GM21367 (cell line): ENCODE measurements around the gene PTTG1IP.

Experiments
- ATAC-seq: cut with Tn5 transposase; IDR thresholded peaks from one replicate; pipeline ENCODE4 v1.9.1; 2021; ENCODE audit not compliant: unreplicated experiment

Gene PTTG1IP

DNA sequence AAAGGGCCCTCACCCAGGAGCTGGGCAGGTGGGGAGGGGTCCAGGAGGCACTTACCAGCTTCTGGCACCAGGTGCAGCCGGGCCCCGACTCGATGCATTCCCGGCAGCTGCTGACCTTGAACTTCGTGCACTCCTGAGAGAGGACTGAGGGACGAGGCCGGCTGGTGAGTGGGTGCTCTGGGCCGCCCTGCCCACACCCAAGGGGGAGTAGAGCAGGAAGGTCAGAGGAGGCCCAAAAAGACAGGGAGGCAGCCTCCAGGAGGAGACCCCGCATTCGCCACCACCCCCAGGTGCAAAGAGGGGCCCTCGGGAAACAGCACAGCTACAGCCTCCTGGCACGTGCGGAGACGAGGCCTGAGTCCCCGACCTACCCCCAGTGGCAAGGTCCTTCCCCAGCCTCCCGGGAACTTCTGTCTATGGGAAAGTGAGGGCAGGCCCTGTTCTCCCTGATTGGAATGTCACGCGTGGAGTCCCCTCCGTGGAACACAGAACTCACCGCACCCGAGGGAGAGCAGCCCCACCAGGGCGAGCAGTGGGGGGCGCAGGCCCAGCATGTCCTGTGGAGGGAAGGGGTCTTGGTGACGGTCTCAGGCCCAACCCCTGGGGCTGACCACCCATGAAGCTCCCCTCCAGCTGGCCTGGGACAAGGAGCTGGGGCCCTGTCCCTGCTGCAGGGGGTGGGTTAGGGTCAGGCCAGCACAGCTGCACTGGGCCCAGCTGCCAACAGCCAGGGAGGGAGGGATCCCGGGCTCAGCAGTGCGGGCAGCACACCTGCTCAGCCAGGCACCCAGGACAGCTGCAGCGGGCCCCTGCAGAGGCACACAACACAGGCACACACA lies 37.0 kb upstream of the PTTG1IP start:
- ATAC-seq, result no peak

DNA sequence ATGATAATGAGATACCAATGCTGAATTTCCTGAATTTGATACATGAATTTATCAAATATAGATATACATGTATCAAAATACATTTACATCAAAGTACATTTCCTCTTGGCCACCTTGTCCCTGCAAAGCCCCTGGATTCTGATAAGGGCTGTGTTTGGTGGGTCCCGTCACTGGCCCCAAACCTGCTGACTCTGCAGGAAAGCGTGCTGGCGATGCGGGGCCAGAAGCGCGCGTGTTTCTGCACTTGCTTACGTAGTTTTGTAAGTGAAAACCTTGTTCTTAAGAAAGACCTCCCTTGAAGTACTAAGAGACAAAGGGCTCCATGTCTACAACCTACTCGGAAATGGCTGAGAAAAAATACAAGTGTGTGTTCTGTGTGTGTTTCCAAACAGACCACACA lies 36.2 kb upstream of the PTTG1IP start:
- ATAC-seq, result no peak

GRCh38 chr21:44908908-44909307 lies 35.4 kb upstream of the PTTG1IP start:
- ATAC-seq, result no peak

DNA sequence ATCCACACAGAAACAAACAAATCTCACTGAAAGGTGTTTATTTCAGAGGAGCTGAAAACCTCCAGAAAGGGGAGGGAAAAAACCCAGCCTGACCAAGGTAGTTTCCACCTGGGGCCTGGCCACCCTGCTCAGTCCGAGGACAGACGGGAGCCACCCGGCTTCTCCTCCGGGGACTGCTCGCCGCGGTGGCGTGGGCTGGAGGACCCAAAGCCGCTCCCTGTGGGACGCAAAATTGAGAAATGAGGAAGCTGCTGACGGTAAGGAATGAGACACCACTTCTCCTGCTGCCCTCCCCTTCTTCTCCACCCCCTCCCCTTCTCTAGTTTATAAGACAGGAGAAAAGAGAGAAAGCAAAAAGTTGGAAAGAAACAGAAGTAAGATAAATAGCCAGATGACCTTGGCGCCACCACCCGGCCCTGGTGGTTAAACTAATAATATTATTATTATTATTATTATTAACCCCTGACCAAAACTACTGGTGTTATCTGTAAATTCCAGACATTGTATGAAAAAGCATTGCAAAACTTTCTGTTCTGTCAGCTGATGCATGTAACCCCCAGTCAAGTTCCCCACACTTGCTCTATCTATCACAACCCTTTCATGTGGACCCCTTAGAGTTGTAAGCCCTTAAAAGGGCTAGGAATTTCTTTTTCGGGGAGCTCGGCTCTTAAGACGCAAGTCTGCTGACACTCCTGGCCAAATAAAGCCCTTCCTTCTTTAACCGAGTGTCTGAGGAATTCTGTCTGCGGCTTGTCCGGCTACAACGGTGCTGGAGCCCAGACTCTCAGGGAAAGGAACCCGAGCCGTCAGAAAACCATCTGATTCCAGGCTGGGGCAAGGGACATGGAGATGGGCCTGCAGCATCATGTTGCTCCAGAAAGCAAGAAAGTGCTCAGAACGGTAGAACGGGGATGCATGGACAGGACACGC lies 34.7 kb upstream of the PTTG1IP start:
- ATAC-seq, result no peak

- no peak for ATAC-seq
Observed at GRCh38 chr21:44907225-44907965, 33.9 kb upstream of the PTTG1IP start.

- ATAC-seq, result no peak
Observed at GRCh38 chr21:44905728-44906090, 32.2 kb upstream of the PTTG1IP start.

DNA sequence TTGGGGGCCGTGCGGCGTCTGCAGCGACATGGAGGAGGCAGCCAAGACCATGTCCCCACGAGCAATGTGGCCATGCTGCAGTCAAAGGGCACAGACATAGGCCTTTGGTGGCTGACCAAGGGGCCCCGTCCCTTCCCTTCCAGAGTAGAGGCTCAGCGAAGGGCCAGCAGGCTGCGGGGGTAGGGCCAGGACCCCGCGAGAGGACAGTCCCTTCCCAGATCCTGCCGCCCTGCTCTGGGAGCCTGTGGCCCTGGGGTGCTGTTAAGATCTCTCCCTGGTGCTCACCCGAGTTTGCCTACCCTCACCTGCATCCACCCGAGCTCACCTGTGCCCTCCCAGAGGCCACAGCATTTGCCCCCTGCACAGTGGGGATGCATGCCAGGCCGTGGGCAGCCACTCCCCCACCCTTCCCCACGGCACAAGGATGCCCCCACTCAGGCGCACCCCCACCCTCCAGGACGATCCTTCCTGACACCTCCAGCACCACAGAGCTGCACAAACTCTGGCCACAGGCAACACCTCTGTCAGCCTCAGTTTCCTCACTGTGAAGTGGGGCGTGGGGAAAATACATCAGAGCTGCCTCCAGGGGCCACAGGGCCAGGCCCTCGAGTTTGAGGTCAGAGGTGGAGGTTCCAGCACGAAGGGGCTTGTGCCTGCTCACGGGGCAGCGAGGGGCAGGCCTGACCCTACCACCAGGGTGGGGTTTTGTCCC lies 31.7 kb upstream of the PTTG1IP start:
- ATAC-seq, result no peak

DNA sequence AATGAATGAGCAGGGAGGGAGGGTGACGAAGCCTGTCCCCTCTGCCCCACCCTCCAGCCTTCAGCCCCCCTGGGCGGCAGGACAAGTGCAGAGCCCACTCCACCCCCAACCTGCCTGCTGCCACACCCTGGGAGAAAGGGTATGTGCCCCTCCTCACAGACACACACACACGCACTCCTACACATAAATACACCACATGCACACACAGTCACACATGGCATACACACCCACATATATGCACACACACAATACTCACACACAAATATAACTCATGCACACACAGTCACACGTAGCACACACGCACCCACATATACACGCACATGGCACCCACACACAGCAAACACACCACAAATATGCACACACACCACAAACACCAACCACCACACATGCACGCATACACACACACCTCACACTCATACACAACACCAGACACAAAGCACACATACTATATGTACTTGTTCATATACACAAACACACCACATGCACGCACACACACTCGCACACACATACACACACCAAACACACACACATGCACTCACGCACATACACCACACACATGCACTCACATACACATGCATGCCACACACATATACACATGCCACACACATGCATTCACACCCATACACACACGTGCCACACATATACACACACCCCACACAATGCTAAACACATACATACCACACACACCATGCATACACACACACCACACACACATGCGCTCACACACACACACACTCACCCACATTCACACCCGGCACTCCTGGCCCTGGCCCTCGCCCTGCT lies 30.8 kb upstream of the PTTG1IP start:
- ATAC-seq, result no peak

DNA sequence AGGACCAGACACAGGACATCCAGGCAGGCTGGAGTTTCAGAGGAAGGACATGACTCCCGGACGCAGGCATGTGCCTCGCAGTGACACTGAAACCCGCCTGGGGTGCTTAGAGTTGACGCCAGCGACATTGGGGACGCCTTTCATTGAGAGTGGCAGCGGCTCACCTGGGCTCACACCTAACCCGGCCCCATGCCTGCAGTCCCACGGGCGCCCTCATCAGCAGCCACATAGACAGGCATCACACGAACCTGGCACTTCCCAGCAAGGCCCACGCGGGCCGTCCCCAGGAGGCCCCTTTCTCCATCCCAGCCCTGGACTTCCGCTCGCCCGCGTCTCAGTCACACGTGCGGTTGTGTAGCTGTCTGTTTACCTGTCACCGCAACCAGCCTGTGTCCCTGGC lies 30.2 kb upstream of the PTTG1IP start:
- no peak for ATAC-seq

GRCh38 chr21:44903050-44903685 lies 29.7 kb upstream of the PTTG1IP start:
- ATAC-seq, result no peak

GRCh38 chr21:44902268-44903049 lies 29.0 kb upstream of the PTTG1IP start:
- ATAC-seq, result no peak

- no peak for ATAC-seq
Observed at GRCh38 chr21:44901391-44902074, 28.0 kb upstream of the PTTG1IP start.

DNA sequence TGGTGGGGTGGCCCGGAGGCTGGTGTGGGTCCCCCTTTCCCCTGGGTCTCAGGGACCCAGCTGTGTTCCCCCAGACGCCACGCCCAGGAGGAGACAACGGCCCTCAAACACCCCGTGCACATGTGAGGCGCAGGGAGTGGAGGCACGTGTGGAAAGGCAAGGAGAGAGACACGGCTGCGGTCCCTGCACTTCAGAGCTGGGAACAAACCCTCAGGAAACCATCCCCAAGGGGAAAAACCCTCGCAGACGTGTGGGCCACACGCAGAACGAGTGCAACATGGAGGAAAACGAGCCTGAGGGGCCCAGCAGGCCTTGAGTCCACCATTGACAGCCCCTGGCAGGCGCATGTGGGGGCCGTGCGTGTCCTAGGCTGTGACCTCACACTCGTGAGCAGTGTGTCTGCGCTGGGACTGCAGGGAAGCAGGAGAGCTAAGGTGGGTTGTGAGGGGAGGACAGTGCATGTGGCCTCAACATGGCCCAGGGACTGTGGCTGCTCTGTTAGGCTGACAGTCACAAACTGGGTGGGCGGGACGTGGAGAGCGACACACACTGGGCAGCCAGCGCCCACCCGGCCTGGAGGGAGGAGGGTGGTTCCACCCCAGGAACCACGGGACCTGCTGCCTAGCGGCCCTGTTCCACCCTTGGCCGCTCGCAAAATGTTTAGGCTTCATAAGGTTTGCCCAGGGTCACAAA lies 27.2 kb upstream of the PTTG1IP start:
- ATAC-seq, result no peak

DNA sequence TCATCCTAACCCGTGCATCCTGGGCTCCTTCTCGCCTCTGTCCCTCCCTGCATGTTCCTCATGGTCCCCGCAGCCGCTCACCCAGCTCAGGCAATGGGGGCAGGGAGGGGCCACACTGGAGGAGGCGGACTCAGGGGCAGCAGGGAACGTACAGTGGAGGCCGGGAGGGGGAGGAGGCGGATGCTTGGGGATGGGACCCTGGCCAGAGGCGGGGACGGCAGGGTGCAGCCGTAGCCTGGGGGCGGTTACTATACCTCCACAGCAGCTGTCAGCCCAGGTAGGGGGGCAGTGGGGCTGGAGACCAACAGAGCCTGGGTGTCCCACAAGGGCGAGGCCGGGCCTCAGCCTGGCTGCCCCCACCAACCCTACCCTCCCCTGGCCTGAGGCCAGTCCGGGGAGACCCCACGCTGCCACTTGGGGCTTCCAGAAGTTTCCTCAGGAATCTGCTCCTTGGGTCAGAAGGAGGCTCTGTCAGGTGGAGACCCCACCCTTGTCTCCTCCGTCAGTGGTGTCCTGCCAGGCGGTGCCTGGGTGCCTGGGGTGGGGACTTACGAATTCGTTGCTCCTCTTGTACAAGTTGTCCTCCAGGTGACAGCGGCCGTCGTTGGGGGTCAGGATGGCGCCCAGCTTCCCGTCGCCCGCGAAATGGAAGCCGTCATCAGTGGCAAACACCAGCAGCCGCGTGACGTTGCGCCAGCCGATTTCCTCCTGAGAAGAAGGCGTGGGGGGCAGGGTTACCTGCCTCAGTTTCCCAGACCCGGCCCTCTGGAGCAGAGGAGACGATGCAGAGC lies 26.5 kb upstream of the PTTG1IP start:
- no peak for ATAC-seq

- no peak for ATAC-seq
Observed at GRCh38 chr21:44898851-44899767, 25.6 kb upstream of the PTTG1IP start.

DNA sequence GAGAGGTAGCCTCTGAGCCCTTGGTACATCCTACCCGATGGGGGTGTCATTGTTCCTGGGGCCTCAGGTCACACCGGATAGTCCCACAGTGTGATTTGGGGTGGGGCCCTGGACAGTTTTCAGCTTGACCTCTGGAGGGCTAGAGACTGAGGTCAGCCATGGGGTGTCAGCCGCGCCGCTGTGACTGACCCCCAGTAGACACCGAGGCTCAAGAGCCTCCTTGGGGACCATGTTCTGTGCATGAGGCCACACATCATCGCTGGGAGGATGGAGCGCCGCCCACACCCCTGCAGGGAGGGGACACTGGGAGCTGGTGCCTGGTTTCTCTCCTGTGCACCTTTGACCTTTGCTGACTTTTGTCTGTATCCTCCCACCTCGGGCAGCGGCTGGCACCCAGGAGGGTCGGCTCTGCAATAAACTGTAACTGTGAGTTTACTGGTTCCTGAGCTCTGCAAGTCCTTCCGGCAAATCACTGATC lies 24.6 kb upstream of the PTTG1IP start:
- ATAC-seq, result no peak
